Muscle of arm (tissue), 12 donors: ENCODE measurements around the gene ZPR1. TPM values are rescaled to one million over a fixed set of nuclear protein-coding genes. Genes with fewer than 3 reads are reported as not detected.
"Not testable (repeated sequence)": the region's sequence is repeated elsewhere in the genome, so short reads cannot be mapped to it uniquely, and the experiment has no call there.

Experiments used
- DNase-seq: peaks from one replicate; pipeline ENCODE4 v3.0.0-alpha.2; 2013
- polyA plus RNA-seq, 12 donors: library from polyadenylated mRNA; unstranded; fragments of 120-200 nt; gene quantifications; one replicate each; pipeline ENCODE4 v1.2.1, GENCODE V29; 2013; ENCODE audit not compliant: insufficient read length in 12 of 12

Gene ZPR1
- polyA plus RNA-seq, 12 donors: 11.3 to 45.7 (median 41.2) TPM; not detected in 1

GRCh38 chr11:116825854-116826750 lies 38.3 kb upstream of the ZPR1 start:
- no peak for DNase-seq

GRCh38 chr11:116825434-116825833 lies 37.6 kb upstream of the ZPR1 start:
- DNase-seq: no peak

- DNase-seq: no peak
Measured at GRCh38 chr11:116823031-116823843, 35.4 kb upstream of the ZPR1 start, which contains the start of gene APOA4. Gene APOA4, minus strand, starts transcription at chr11:116823304. Its CDS starts 113 bp downstream, at chr11:116823191.

- DNase-seq: no peak
Measured at GRCh38 chr11:116822575-116822974, 34.8 kb upstream of the ZPR1 start.

GRCh38 chr11:116821050-116821918 lies 33.5 kb upstream of the ZPR1 start:
- no peak for DNase-seq

- no peak for DNase-seq
Measured at GRCh38 chr11:116819049-116819448, 31.2 kb upstream of the ZPR1 start.

GRCh38 chr11:116814502-116814901 lies 26.7 kb upstream of the ZPR1 start:
- no peak for DNase-seq

- DNase-seq: no peak
Measured at GRCh38 chr11:116813781-116814471, 26.1 kb upstream of the ZPR1 start.

- no peak for DNase-seq
Measured at GRCh38 chr11:116813170-116813569, 25.3 kb upstream of the ZPR1 start.

GRCh38 chr11:116812109-116812508 lies 24.3 kb upstream of the ZPR1 start:
- no peak for DNase-seq

- no peak for DNase-seq
Measured at GRCh38 chr11:116811194-116811593, 23.4 kb upstream of the ZPR1 start.

GRCh38 chr11:116808262-116809175 lies 20.7 kb upstream of the ZPR1 start:
- no peak for DNase-seq

- no peak for DNase-seq
Measured at GRCh38 chr11:116807601-116808261, 19.9 kb upstream of the ZPR1 start.

- DNase-seq: no peak
Measured at GRCh38 chr11:116804001-116804400, 16.2 kb upstream of the ZPR1 start.

- DNase-seq: not testable (repeated sequence)
Measured at GRCh38 chr11:116801662-116802061, 13.8 kb upstream of the ZPR1 start.

- DNase-seq: no peak
Measured at GRCh38 chr11:116800610-116801009, 12.8 kb upstream of the ZPR1 start.

GRCh38 chr11:116798368-116798767 lies 10.5 kb upstream of the ZPR1 start:
- DNase-seq: no peak

- DNase-seq: no peak
Measured at GRCh38 chr11:116797816-116798215, 10.0 kb upstream of the ZPR1 start.

GRCh38 chr11:116796548-116796947 lies 8.7 kb upstream of the ZPR1 start:
- DNase-seq: no peak
